Upper lobe of left lung (tissue), 4 donors: Measurements from ENCODE around the gene MRPL23.

Source experiments
- POLR2A ChIP-seq, 4 donors: fragments of 450-650 bp; IDR thresholded peaks; one replicate each; pipeline ENCODE4 v1.5.1; 2016 to 2017; ENCODE audit warnings: antibody characterized with exemption in 4 of 4, mild to moderate bottlenecking in 2 of 4
- POLR2AphosphoS5 ChIP-seq, 2 donors: sonication (generic); formaldehyde crosslinking; IDR thresholded peaks; one replicate each; pipeline ENCODE4 v1.5.1; 2017; ENCODE audit warnings: antibody characterized with exemption in 2 of 2
- TF ChIP-seq, protein P1 (sequence below), 6 experiments: fragments of 450-650 bp in 4 of 6; fragments of 200-600 bp in 2 of 6; sonication (generic) in 2 of 6; IDR thresholded peaks; one replicate each; pipeline ENCODE4 v1.5.1; 2016 to 2019; ENCODE audit warnings: antibody characterized with exemption in 6 of 6

GRCh38 chr11:1920128-1920908 is 26.8 kb upstream of the MRPL23 start:
- TF ChIP-seq, protein P1, sequence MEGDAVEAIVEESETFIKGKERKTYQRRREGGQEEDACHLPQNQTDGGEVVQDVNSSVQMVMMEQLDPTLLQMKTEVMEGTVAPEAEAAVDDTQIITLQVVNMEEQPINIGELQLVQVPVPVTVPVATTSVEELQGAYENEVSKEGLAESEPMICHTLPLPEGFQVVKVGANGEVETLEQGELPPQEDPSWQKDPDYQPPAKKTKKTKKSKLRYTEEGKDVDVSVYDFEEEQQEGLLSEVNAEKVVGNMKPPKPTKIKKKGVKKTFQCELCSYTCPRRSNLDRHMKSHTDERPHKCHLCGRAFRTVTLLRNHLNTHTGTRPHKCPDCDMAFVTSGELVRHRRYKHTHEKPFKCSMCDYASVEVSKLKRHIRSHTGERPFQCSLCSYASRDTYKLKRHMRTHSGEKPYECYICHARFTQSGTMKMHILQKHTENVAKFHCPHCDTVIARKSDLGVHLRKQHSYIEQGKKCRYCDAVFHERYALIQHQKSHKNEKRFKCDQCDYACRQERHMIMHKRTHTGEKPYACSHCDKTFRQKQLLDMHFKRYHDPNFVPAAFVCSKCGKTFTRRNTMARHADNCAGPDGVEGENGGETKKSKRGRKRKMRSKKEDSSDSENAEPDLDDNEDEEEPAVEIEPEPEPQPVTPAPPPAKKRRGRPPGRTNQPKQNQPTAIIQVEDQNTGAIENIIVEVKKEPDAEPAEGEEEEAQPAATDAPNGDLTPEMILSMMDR (IDR thresholded peaks at IDR 0.05) = no peak
- TF ChIP-seq POLR2AphosphoS5 (IDR thresholded peaks at IDR 0.05) = no peak
- no peak for TF ChIP-seq POLR2A (IDR thresholded peaks at IDR 0.05)
